GM19438 (cell line): ENCODE data around the gene LGI4.

Source experiments
- ATAC-seq: cut with Tn5 transposase; IDR thresholded peaks from one replicate; pipeline ENCODE4 v1.9.1; 2021; ENCODE audit warnings: low read depth; ENCODE audit not compliant: unreplicated experiment

The LGI4 gene

DNA sequence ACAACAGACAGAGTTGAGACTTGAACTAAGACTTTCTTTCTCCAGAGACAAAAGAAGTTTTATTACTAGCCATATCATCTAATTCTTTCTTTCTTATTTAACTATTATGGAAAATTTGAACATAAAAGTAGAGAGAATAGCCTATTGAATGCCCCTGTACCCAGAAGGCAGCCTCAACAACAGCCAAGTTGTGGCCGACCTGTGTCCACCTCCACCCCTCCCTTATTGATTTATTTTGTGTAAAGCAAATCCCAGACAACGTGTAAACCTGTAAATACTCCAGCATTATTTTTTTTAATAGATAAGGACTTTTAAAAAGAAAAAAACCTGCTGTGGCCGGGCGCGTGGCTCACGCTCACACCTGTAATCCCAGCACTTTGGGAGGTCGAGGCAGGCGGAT, 45.3 kb downstream of the LGI4 start:
- ATAC-seq, result no peak

DNA sequence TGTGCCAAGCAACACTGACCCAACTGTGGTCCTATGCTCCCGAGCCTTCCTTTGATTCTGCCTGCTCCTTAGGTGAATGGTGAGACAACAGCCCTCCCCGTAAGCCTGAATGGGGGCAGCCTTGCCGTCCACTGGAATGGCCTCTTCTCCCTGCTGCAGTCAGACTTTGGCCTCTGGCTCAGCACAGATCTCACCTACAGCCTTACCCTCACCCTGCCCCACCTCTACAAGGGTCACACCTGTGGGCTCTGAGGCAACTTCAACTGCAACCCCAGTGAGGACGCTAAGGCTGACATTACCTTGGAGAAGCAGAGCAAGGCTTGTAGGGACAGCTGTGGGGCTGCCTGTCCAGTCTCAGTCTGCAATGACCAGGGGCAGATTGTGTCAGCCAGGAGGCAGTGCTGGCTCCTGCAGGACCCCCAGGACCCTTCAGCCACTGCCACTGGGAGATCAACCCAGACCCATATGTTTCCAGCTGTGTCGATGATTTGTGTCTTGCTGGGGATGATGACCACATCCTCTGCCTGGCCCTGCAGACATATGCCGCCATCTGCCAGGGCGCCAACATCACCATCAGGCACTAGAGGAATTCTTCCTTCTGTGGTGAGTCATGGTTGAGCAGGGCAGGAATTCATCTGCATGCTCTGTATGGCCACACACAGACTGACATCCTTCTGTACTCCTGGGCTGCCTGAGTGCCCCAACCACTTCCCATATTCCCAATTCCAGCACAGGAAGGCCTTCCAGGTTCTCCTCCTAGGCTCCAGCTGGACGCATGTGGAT, 46.5 kb downstream of the LGI4 start:
- no peak for ATAC-seq

DNA sequence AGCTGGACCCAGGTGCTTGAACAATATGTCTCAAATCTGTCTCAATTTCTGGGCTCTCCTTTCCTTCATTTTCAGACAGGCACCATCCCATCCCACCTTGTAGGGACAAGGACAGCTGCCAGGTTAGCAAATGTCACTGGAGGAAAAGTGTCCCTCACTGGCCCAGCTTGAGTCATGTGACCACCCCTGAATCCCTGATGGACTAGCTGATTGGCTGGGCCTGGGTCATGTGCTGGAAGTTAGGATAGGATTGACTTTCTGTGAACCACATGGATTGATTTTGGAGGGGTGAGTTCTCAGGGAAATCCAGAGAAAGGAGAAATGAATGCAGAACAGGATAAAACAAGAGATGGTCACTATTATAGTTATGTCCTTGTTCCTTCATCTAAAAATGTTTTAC, 47.5 kb downstream of the LGI4 start:
- ATAC-seq, result no peak

DNA sequence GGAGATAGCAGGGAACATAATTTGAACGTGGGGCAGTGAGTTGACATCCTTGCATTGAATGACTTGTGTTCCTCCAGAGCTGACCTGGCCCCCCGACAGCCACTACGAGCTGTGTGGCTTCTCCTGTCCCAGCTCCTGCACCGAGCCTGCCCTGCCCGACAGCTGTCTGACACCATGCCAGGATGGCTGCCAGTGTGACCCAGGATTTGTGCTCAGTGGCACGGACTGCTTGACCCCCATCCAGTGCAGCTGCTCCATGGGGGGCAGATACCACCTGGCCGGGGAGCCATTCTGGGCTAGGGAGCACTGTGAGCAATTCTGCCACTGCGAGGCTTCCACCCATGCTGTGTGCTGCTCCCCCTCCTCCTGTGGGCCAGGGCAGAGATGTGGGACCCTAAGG, 48.4 kb downstream of the LGI4 start:
- no peak for ATAC-seq

DNA sequence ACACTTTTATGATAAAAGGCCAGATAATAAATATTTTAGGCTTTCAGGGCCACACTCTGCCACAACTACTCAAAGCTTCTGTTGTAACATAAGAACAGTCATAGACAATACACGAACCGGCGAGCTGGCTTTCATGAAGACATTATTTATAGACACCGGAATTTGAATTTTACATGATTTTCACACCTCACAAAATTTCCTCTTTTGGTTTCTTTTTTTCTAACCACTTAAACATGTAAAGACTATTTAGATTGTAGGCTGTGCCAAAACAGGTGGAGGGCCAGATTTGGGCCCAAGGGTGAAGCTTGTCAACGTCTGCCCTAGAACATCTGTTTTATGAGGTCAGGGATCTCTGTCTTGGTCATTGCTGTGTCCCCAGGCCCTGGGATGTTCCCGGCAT, 48.9 kb downstream of the LGI4 start:
- no peak for ATAC-seq

DNA sequence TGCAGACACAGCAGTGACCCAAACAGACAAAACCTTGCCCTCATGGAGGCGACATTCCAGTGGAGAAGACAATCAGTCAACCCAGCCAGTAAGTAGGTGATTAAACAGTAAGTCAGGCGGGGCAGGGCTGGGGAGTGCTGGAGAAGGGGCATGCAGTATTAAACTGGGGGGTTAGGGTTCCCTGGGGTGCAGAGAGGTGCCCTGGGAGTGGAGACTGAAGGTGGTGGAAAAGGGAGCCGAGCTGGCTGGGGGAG, 50.4 kb downstream of the LGI4 start:
- ATAC-seq, result no peak

DNA sequence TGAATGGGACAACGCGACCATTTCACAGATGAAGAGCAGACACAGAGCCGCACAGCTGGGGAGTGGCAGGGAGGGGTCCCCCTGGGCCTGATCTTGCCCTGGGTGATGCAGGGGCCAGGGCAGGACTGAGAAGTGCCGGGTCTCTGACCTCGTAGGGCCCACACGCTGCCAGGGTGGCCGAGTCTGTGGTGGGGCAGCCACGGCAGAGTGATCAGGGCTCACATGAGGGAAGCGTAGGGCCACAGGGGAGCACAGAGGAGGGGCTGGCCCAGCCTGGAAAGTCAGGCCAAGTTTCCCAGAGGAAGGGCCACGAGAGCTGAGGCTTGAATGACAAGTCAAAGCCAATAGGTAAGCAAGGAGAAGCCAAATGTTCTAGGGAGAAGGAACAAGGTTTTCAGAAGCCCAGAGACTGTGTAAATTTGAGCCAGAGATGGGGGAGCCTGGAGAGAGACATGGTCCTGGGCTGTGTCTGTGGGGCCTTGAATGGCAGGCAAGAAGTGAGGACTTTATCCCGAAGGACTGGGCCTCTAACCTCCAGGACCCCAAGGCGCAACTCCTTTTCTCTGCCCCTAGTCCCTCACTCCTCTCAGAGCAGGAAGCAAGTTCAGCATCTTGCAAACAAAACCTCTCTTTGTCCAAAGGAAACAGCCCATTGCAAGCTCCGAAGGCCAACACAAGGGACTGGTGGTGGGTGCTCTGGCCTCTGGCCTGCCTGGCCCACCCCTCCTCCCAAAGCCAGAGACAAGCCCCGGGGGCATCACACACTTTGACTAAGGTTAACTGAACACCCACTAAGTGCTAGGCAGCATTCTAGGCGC, 51.0 kb downstream of the LGI4 start:
- no peak for ATAC-seq

DNA sequence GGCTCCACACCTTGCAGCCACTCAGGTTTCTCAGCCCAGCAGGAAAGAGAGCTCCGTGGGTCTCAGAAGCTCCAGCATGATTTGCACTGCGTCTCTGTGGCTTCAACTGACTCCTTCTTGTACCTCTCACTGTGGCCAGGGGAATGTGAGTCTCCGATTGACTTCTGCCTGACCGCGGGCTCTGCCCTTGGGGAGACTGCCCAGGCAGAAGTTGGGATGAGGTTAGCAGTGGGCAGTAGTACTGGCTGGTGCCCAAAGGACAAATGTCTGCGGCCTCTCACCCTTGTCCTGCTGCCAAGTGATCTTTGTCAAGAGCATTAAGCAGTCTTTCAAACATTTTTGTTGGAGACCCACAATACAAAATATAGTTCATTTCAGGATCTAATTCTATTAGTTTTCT, 53.7 kb downstream of the LGI4 start:
- ATAC-seq, result no peak

DNA sequence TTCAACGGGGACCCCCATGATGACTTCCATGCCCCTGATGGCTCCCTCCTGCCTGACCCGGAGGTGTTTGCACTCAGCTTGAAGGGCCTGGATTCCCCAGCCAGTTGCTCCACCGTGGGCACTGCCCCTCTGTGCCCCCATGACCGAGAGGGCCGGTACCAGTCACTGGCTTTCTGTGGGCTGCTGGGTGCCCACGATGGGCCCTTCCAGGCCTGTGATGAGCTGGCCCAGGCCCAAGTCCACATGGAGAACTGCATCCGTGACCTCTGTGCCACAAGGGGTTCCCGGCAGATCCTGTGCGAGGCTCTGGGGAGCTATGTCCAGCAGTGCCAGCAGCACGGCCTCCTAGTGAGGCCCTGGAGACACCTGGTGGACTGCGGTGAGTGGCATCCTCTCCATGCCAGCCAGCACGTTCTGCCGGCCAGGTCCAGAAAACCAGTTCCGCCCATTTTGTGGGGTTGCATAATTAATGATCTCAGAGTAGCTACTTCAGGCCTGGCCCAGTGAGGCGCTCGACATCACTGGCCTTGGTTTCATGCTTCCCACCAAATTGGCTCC, 54.2 kb downstream of the LGI4 start:
- ATAC-seq, result no peak

DNA sequence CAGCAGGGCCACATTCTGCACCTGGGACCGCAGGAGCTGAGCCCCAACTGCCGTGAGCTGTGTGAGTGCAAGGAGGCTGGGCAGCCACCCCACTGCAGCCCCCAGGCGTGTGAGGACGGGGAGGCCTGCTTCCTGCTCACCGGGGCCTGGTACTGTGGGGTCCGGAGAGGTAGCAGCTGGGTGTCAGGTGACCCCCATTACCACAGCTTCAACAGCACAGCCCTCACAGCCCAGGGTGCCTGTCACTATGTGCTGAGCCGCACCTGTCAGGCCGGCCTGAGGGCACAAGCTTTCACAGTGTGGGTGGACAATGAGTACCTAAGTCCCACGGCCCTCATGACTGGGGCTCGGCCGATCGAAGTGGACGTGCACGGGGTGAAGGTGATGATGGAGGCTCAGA, 55.0 kb downstream of the LGI4 start:
- ATAC-seq, result no peak

DNA sequence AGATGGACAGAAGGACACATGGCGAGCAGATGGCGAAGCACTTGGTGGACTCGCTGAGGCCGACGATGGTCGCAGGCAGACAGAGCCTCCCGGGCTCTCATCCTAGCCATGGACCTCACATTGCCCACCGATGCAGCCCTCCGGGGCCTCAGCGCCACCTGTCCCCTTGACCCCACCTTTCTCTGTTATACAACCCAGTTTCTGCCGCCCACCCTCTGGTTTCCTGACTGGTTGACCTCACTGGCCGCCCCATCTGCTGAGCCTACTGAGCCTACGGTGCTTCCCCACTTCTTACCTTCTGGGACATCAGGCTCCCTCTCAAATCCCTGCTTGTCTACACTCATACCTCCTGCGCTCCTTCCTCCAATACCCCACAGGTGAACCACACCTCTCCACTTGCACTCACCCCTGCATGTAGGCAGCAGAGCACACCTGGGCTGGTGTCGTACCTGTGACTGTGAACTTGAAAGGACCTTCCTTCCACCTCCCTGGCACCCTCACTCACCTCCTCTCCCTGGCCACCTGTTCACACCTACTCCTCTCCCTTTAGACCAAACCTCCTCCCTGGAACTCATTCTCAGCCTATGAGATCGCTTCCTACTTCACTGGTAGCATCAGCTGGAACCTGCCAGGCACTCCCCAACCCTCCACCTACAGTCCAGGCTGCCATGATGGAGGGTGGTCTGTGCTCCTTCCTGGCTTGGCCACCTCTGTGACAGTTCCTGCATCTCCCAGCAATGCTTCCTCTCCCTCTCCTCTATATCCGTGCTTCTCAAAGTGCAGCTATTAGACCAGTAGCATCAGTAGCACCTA, 57.2 kb downstream of the LGI4 start:
- no peak for ATAC-seq

DNA sequence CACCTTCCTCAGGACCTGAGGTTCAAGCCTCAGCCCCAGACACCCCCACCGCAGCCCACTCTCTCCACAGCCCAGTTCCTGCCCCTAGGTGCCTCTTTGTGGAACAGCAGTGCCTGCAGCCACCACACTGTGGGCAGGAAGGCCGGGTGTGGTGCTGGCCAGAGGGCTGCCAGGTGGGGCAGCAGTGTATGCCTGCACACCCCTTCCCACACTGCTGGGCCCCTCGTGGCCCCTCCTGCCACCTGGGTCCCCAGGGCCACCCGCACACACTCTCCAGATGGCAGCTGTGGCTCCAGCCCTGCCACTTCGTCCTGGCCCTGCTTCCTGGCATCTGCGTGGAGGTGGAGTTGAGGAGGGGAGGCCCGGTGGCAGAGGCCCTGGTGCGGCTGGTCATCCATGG, 58.2 kb downstream of the LGI4 start:
- ATAC-seq, result no peak

DNA sequence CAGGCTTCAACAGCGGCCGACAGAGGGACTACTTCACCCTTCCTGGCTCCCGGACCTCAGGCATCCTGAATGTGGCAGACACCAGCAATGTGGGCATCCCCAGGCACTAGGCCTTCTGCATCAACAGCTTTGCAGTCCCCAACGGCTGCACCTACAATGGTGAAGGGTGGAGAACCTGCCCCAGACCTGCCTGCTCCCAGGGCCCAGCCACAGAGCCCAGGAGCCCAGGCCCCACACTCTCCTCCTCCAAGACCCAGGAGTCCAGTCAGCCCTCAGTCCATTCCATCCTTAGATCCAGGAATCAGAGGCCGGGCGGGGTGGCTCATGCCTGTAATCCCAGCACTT, 58.9 kb downstream of the LGI4 start:
- ATAC-seq, result no peak

DNA sequence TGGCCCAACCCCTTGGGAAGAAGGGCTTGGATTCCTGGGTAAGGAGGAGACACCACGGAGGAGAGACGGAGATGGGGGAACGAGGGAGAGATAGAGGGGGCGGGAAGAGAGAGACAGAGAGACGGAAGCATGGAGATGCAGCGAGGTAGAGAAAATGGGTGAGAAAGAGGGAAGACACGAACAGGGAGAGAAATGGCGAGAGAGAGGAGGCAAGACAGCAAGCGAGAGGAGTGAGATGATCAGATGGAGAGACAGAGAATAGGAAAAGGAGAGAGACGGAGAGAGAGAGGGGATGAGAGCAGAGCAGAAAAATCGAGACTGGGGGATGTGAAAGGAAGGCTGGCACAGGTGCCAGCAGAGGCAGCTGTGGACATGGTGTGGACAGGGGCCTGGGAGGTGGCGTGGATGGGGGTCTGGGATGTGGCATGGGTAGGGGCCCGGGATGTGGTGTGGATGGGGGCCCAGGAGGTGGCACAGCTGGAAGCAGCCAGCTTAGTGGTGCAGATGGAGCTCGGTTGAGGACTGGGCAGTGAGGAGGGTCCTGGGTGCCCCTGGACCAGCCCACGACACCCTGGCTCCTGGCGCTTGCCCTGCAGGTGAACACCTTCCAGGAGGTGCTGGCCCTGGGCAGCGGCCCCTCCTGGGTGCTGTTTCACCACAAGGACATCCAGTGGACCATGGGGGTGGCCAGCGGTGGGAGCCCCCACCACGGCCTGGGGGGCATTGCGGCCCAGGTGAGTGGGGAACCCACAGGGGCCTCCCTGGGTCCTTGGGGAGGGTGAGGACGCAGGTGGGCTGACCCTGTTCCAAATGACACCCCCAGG, 59.4 kb downstream of the LGI4 start:
- no peak for ATAC-seq
